Measurements from ENCODE around the gene LAMTOR5.
"Not testable (repeated sequence)": the region's sequence is repeated elsewhere in the genome, so short reads cannot be mapped to it uniquely, and the experiment has no call there.

Gene LAMTOR5

GRCh38 chr1:110428946-110429345 is 21.5 kb upstream of the LAMTOR5 start:
- DNase-seq (ENCODE audit: low read depth, low spot score): no peak

- DNase-seq (ENCODE audit: low read depth, low spot score): no peak
Observed at GRCh38 chr1:110426854-110427253, 19.4 kb upstream of the LAMTOR5 start.

- no peak for DNase-seq (ENCODE audit: low read depth, low spot score)
Observed at GRCh38 chr1:110425612-110426152, 18.2 kb upstream of the LAMTOR5 start.

DNA sequence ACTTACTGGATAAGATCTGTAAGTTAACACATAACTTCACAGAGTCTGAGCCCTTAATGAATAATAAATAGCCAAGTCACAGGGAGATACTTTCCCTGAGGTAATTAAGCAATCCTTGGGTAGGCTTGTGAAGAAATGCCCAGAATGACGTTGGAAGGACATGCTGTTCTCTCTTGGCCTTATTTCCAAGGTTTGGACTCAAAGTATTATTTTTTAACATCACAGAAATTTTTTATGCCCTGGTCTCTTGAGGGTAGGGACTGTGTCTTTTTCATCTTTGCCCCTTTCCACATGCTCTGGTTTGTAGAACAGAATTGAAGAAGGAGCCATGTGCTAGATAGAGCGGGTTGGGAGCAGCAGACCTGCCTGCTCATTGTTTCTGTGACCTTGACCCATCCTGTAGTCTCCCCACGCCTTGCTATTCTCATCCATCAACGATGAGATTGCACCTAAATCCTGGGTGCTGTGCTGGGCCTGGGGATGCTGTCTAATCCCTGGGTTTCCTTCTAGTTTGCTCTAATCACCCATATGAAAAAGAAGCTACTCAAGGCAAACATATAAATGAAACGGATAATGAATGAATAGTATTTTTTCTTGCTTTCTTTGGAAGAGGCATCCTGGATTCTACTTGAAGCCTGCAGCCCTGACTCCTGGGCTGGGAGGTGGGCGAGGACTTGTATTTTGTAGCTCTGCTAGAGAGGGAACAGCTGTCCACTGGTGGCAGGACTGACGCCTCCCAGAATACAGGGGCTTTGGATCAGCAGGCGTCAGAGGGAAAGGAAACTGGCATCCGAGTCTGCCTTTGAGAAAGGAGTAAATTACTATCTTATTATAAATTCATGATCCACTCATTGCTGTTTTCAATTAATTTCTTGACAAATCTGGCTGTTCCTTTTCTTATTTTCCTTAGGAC is 17.5 kb upstream of the LAMTOR5 start:
- DNase-seq (ENCODE audit: low read depth, low spot score): no peak

DNA sequence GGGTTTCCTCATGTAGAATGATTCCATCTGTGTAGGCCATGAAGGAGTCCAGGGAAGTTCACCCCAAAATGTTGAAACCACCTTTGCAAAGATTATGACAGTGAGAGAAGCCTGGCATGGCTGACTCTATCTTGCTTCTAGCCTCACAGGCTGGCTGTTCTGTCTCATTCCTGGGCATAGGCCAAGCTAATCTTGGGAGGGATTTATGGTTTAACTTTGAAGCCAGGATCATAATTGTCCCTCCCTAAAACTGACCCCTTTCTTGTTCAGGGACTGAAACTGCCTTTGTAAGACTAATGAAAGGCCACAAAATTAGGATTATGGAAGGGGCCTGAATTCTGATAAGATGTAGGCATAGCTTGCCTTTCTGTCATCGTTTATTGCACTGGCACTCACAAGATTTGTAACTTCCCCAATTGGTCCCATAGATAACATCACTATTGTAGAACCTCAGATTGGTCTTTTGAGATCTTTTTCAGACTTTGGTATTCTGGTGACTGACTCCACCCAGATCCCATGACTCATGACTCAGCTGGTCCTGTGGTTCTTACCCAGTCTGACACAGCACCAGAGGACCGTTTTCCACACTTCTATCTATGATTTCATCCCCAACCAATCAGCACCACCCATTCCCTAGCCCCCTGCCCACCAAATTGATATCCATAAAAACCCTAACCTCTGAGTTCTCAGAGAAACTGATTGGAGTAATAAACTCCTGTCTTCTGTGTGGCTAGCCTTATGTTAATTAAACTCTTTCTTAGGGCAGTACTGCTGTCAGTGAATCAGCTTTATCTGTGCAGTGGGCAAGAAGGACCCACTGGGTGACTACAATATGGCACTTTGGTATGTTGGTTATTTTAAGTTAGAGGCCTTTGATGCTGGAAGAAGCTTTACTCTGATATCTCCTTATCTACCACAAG is 13.6 kb upstream of the LAMTOR5 start:
- peak; percentile 23 for DNase-seq (ENCODE audit: low read depth, low spot score)

GRCh38 chr1:110420023-110420662 is 12.6 kb upstream of the LAMTOR5 start:
- DNase-seq (ENCODE audit: low read depth, low spot score): no peak

- DNase-seq (ENCODE audit: low read depth, low spot score): no peak
Observed at GRCh38 chr1:110418729-110419128, 11.2 kb upstream of the LAMTOR5 start.

DNA sequence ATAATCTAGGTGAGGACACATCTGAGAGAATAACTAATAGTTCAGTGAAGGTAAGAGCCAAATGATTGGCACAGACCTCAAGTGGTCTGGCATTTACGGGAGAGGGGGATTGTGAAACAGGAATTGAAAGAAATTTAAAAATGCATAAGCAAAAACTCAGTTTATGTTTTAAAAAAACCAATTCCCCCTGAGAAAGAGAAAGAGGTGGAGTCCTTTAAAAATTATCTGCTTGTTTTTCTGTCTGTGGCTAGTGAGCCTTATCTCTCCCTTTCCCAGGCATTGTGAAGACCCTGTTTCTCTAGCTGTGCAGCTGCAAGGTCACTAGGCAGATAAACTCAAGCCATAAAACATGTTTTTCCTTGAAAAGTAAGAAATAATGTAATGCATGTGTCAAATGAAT is 5.6 kb upstream of the LAMTOR5 start:
- DNase-seq (ENCODE audit: low read depth, low spot score): not testable (repeated sequence)

DNA sequence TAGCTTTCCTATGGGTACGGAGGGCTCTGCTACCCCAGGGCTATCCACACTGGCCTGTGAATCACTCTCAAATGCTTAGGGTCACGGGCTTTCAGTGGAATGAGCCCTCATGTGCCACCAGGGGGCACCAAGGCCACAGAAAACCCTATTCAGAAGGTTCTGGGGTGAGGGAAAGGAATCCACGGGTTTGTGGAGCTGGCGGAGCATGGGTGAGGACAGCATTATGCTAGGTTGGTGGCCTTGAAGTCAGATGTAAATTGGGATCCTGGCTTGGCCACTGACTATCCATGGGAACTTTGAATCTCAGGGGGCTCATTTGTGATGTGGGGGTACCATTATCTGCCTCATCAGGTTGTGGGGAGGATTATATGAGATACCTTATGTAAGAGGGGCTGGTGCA is 5.1 kb upstream of the LAMTOR5 start:
- peak; percentile 76 for DNase-seq (ENCODE audit: low read depth, low spot score)

- no peak for DNase-seq (ENCODE audit: low read depth, low spot score)
Observed at GRCh38 chr1:110411173-110411735, 3.8 kb upstream of the LAMTOR5 start.

GRCh38 chr1:110409316-110409715 is 1.8 kb upstream of the LAMTOR5 start:
- no peak for DNase-seq (ENCODE audit: low read depth, low spot score)

DNA sequence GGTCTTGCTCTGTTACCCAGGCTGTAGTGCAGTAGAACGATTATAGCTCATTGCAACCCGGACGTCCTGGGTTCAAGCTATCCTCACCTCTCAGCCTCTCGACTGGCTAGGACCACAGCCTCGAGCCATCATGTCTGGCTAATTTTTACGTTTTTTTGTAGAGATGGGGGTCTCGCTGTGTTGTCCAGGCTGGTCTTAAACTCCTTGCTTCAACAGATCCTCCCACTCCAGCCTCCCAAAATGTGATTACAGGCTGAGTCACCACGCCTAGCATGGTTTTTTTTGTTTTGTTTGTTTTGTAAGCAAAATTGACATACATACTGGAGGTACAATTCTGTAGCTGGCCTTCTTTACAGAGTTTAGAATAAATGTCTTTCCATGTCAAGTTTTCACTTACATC is 994 bp upstream of the LAMTOR5 start:
- DNase-seq (ENCODE audit: low read depth, low spot score): no peak

DNA sequence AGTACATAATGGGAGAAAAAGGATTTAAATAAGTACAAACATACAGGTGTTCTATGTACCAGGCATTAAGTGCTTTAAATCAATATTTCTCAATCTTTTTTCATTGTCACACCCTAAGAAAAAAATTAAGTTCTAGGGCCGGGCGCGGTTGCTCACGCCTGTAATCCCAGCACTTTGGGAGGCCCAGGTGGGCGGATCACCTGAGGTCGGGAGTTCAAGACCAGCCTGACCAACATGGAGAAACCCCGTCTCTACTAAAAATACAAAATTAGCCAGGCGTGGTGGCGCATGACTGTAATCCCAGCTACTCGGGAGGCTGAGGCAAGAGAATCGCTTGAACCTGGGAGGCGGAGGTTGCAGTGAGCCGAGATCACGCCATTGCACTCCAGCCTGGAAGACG is 1.1 kb downstream of the LAMTOR5 start:
- DNase-seq (ENCODE audit: low read depth, low spot score): not testable (repeated sequence)

DNA sequence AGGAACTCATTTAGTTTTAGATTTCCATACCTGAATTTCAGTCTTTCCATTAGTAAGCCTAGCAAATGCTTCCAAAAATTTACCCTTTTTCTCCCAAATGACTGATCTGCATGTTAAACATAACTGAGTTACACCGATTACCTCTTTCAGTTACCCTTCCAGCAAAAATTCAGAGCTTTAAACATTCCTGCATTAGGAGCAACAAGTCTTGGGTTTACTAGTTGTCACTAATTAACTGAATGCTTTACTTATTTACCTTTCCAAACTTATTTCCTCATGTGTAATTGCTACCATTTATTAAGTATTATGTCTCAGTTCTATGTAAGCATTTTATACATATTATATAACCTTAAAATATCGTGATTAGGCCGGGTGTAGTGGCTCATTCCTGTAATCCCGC is 3.1 kb downstream of the LAMTOR5 start:
- DNase-seq (ENCODE audit: low read depth, low spot score): no peak

- no peak for DNase-seq (ENCODE audit: low read depth, low spot score)
Observed at GRCh38 chr1:110403805-110404204, 3.7 kb downstream of the LAMTOR5 start.

DNA sequence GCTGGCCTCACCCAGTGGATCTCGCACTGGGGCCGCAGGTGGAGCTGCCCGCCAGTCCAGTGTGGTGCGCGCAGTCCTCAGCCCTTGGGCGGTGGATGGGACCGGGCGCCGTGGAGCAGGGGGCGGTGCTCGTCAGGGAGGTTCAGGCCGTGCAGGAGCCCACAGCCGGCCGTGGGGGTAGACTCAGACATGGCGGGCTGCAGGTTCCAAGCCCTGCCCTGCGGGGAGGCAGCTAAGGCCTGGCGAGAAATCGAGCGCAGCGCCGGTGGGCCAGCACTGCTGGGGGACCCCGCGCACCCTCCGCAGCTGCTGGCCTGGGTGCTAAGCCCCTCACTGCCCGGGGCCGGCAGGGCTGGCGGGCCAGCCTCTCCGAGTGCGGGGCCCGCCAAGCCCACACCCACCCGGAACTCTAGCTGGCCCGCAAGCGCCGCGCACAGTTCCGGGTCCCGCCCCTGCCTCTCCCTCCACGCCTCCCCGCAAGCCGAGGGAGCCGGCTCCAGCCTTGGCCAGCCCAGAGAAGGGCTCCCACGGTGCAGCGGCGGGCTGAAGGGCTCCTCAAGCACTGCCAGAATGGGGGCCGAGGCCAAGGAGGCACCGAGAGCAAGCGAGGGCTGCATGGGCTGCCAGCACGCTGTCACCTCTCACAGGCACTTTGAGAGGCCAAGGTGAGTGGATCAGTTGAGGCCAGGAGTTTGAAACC is 11.1 kb downstream of the LAMTOR5 start:
- not testable (repeated sequence) for DNase-seq (ENCODE audit: low read depth, low spot score)

GRCh38 chr1:110394493-110394820 is 13.0 kb downstream of the LAMTOR5 start:
- no peak for DNase-seq (ENCODE audit: low read depth, low spot score)

DNA sequence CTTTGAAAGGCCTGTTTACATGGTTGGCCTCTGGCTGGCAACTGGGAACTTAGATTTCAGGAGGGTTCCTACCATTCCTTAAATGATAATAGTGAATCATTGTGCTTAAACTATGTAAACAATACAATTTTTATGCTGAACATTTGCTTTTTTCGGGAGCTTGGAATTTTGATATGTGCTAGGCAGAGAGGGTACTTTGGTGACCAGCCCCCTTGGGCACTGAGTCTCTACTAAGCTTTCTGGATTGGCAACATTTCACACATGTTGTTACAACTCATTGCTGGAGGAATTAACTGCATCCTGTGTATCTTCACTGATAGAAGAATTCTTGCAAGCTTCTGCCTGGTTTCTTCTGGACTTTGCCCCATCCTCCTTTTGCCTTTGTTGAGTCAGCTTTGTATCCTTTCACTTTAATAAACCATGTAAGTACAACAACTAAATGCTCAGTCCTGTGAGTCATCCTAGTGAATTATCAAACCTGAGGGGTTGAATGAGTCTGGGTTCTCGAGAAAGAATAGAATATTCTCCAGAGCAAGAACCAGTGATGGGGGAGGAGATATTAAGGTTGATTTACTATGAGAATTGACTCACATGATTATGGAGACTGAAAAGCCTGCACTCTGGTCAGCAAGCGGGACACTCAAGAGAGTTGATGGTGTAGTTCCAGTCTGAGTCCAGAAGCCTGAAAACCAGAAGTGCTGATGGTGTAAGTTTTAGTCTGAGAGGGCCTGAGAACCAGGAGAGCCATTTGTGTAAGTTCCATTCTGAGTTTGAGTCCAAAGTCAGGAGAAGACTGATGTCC is 13.6 kb downstream of the LAMTOR5 start:
- DNase-seq (ENCODE audit: low read depth, low spot score): peak; percentile 75

- DNase-seq (ENCODE audit: low read depth, low spot score): no peak
Observed at GRCh38 chr1:110393286-110393685, 14.2 kb downstream of the LAMTOR5 start.

- peak; percentile 95 for DNase-seq (ENCODE audit: low read depth, low spot score)
Observed at GRCh38 chr1:110390692-110391245, 16.7 kb downstream of the LAMTOR5 start, which contains the start of gene SLC16A4. Gene SLC16A4 (minus strand): TSS chr1:110391026. CDS start chr1:110389323, 1,703 bp downstream.

All from astrocyte of the hippocampus (primary cell).